HG03442 (cell line): ENCODE results near the gene ANKRA2.
"Not testable (repeated sequence)": the region's sequence is repeated elsewhere in the genome, so short reads cannot be mapped to it uniquely, and the experiment has no call there.

Experiments
- ATAC-seq: cut with Tn5 transposase; IDR thresholded peaks from one replicate; pipeline ENCODE4 v1.9.1; 2021; ENCODE audit warnings: mild to moderate bottlenecking, moderate library complexity; ENCODE audit not compliant: unreplicated experiment

Gene ANKRA2

GRCh38 chr5:73552642-73553041 lies 12.8 kb downstream of the ANKRA2 start:
- no peak for ATAC-seq

DNA sequence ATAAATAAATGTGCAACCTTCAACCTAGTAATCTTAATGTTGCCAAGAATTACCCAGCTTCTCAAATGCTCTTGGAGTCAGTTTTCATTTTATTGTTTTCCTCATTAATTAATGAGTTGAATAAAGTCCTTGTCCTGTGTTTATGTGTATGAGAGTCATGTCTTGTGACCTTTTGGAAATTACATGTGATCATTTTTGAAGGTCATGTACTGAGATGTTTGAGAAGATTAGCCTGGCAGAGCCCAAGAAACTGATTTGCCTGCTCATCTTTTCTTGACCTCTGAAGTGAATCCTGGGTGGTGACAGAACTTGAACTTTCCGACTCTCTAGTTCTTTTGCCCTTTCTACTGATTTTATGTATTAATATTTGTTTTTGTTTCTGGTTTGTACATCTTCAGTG lies 15.4 kb downstream of the ANKRA2 start:
- ATAC-seq = no peak

- ATAC-seq = no peak
Measured at GRCh38 chr5:73545403-73545779, 20.0 kb downstream of the ANKRA2 start.

DNA sequence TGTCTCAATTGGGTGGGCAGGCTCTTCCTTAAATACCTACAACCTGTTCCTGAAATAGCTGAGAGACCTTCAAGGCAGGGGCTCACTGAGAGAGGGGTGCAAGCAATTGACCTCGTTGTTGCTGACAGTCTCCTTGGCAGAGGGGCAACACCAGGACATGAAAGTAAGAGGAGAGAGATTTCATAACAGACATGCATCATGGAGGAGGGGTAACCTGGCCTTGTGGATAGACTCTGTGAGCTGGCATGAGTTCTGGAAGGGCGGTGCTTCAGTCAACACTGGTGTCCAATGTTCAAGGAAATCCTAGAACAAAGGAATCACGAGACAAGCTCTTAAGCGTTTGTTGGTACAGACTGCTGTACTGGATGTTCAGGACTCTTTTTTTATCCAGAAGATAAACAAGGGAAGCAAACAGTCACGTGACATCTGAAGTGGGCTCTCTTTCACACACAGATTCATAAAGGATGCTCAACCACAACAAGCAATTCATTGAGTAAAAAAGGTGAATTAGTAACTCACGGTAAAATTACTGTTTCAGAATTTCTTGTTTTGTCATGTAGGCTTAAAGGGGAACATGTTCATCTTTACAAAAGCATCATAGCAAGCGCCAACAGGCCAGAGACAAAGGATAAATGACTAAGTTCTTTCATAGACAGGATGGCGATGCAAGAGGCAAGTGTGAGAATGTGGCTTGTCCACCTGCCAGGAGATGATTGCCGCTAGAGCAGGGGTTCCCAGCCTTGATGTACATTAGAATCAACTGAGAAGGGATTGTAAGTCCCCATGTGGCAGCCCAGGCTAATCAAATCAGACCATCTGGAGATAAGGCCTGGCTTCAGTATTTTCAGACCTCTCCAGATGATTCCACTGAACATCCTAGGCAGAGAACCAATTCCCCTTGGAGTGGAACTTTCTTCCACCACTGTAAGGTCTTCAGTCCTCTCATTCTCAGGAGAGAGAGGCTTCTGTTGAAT lies 20.7 kb downstream of the ANKRA2 start:
- no peak for ATAC-seq

GRCh38 chr5:73542020-73542419 lies 23.4 kb downstream of the ANKRA2 start:
- no peak for ATAC-seq

GRCh38 chr5:73540192-73540591 lies 25.2 kb downstream of the ANKRA2 start:
- no peak for ATAC-seq

GRCh38 chr5:73539730-73540129 lies 25.7 kb downstream of the ANKRA2 start:
- no peak for ATAC-seq

DNA sequence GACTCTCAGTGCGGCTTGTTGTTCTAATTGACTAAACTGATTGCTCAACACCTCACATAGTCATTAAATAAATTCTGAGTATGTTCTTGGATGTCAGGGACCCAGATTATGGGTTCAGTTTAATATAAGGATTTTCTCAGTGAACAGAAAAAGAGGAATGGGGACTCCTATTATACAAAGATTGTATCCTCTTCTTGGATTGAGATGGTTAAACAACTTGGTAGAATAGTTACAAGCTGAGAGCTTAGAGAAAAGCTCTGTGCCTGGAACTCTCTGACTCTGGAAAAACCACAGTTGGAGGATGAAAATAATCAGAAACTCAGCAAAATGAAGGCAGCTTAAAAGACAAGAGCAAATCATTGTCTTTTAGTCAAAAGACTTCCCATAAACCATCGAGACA lies 30.5 kb downstream of the ANKRA2 start:
- no peak for ATAC-seq

DNA sequence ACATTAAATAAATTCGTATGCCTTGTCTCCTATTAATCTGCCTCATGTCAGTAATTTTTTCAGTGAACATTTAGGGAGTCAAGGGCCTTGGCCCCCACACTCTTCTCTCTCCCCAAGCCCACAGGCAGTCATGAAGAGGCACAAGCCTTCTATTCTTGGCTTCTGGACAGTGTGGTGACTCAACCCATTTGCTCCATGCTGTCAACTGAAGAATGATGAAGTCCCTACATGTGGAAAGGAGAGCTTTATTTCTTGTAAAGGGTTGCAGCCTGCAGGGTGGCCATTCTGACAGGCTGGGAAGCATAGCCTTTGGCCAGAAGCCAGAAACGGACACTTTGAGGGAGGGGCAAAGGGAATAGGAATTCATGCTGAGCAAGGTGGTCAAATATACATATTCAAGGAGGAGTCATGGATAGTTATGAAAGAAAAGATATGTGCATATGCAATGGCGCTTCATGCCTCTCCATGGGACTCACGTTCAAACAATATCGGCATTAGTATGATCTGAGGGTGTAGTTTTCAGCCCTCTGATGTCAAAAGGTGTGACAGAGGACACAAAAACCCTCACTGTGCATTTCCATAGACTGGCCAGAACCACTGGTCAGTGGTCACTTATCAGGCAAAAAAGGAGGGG lies 31.3 kb downstream of the ANKRA2 start:
- ATAC-seq = no peak

GRCh38 chr5:73532195-73532594 lies 33.2 kb downstream of the ANKRA2 start:
- ATAC-seq = no peak

- no peak for ATAC-seq
Measured at GRCh38 chr5:73531356-73531755, 34.1 kb downstream of the ANKRA2 start.

DNA sequence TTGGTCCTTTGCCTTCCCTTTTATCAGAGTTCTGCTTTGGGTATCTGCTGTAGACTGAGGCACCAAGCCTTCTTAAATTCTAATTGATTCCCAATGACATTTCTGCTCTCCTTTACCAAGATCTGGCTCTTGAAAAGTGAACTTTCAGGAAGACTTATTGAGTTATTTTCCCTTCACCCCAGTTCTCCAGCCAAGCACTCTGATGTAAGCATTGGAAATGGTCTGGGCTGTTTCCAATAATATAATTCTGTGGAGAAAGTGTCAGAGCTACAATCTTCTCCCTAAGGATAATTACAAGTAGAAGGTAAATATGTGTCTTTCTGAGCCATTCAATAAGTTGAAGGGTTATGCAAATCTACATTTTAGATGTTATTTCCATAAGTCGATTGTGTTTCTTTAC lies 36.4 kb downstream of the ANKRA2 start:
- no peak for ATAC-seq

GRCh38 chr5:73528248-73528647 lies 37.2 kb downstream of the ANKRA2 start:
- no peak for ATAC-seq

- ATAC-seq = no peak
Measured at GRCh38 chr5:73525606-73526203, 39.7 kb downstream of the ANKRA2 start.

DNA sequence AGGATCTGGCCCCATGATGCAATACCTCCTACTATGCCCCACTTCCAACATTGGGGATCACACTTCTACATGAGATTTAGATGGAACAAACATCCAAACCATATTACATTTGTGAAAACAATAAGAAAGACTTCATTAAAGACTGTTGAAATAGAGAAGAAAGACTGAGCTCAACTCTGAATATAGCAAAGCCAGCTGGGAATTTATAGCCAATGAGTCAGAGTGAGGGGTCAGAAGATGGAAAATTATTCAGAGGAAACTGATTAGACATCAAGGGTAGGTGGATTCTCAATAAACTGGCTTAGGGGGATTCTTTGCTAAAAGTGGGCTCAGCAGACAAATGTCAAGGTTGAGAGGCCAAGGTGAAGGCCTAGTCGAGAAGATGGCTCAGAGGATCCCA lies 41.6 kb downstream of the ANKRA2 start:
- no peak for ATAC-seq

GRCh38 chr5:73522989-73523388 lies 42.5 kb downstream of the ANKRA2 start:
- no peak for ATAC-seq

DNA sequence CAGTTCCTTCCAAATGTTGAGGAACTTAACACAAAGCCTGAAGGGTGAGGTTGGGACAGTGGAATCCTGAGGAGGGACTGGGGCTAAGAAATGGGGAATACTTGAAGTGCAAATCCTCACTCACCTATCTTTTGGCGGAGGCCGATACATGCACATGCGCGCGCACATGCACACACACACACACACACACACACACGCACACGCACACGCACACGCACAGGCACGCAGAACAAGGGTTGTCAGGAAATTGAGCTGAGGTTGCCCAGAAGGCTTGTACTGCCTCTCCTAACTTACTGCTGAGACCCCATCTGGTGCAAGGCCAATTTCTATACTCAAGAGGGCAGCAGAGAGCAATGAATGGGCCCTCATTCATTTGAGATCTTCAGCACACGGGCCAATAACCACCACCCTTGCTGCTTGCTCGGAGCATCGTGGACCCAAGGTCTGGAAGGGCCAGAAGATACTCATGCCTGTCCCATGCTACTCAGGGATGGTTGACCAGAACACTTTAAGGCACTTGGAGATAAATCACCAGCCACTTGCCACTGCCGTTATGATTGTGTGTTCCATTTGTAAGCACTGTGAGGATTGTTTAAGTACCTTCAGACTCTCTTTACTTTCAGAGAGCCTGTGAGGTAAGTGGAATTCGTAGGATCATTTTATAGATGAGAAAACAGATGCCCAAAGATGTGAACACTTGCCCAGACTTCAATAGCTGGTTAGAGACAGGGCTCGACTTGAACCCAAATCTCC lies 45.7 kb downstream of the ANKRA2 start:
- peak; percentile 91 for ATAC-seq

GRCh38 chr5:73515232-73515631 lies 50.2 kb downstream of the ANKRA2 start:
- ATAC-seq = no peak

- ATAC-seq = no peak
Measured at GRCh38 chr5:73514418-73514817, 51.0 kb downstream of the ANKRA2 start.

GRCh38 chr5:73513996-73514395 lies 51.4 kb downstream of the ANKRA2 start:
- no peak for ATAC-seq

- not testable (repeated sequence) for ATAC-seq
Measured at GRCh38 chr5:73508521-73508920, 56.9 kb downstream of the ANKRA2 start.
